Breast epithelium (tissue), 4 donors: Measurements from ENCODE around the gene ANTXR1. TPM values are rescaled to one million over a fixed set of nuclear protein-coding genes. Genes with fewer than 3 reads are reported as not detected.

ENCODE experiments used
- DNase-seq, 2 donors: peaks; one replicate each; pipeline ENCODE4 v3.0.0-alpha.2; 2019; ENCODE audit warnings: low spot score in 2 of 2
- H3K27ac ChIP-seq, 2 donors: fragments of 200-600 bp; sonication (generic) in 1 of 2; one replicate each; pipeline ENCODE4 v1.5.1; 2016 to 2019; ENCODE audit warnings: mild to moderate bottlenecking in 1 of 2
- H3K27me3 ChIP-seq, 2 donors: fragments of 200-600 bp; sonication (generic) in 1 of 2; one replicate each; pipeline versions ENCODE4 v1.5.1 to v1.6.0; 2017 to 2019; ENCODE audit warnings: control low read depth in 1 of 2, mild to moderate bottlenecking in 1 of 2
- H3K36me3 ChIP-seq: fragments of 200-600 bp; one replicate; pipeline ENCODE4 v1.5.1; 2019
- H3K4me1 ChIP-seq, 2 donors: fragments of 200-600 bp; sonication (generic); one replicate each; pipeline ENCODE4 v1.5.1; 2016 to 2019; ENCODE audit warnings: control low read depth in 1 of 2
- H3K4me3 ChIP-seq, 3 donors: fragments of 200-600 bp; sonication (generic); 1 replicate in 2 of 3; 2 replicates in 1 of 3; pipeline ENCODE4 v1.5.1; 2016 to 2019; ENCODE audit warnings: mild to moderate bottlenecking in 3 of 3, moderate library complexity in 2 of 3
- H3K9me3 ChIP-seq, 2 donors: fragments of 200-600 bp; sonication (generic) in 1 of 2; one replicate each; pipeline ENCODE4 v1.5.1; 2016 to 2019; ENCODE audit warnings: control low read depth in 1 of 2
- CTCF ChIP-seq, 3 donors: fragments of 450-650 bp; IDR thresholded peaks; one replicate each; pipeline ENCODE4 v1.5.1; 2016 to 2017; ENCODE audit warnings: antibody characterized with exemption in 3 of 3, mild to moderate bottlenecking in 3 of 3, moderate library complexity in 3 of 3
- POLR2A ChIP-seq: fragments of 450-650 bp; IDR thresholded peaks from one replicate; pipeline ENCODE4 v1.6.1; 2016; ENCODE audit warnings: antibody characterized with exemption, mild to moderate bottlenecking, moderate library complexity
- POLR2AphosphoS5 ChIP-seq, 3 donors: sonication (generic); formaldehyde crosslinking; IDR thresholded peaks; one replicate each; pipeline ENCODE4 v1.6.1; 2017; ENCODE audit warnings: antibody characterized with exemption in 3 of 3
- intact Hi-C: fragments of 100-400 bp; cut with DNase I; formaldehyde crosslinking; loops from one replicate; pipeline ENCODE4 v1.15.1; 2023; ENCODE audit warnings: low total_unique reads
- total RNA-seq, 3 donors: library from RNA; depleted of rRNA; stranded (reverse); fragments of >200 nt; gene quantifications; one replicate each; pipeline ENCODE4 v1.1.0, GENCODE V29; 2016

The ANTXR1 gene
- total RNA-seq, 3 donors from 2014 or later: 52.7 to 72.8 (median 68.8) TPM

- intact Hi-C loops: no loop called here
- TF ChIP-seq POLR2AphosphoS5 (IDR thresholded peaks at IDR 0.05): peak in 1 of 3 donors; percentile 16
- TF ChIP-seq CTCF (IDR thresholded peaks at IDR 0.05): no peak
- H3K27ac ChIP-seq: peak overlapping the region; percentile 33 to 50
- no peaks in the 10 kb centered on the region for H3K27me3 ChIP-seq
- no peaks in the 10 kb centered on the region for H3K9me3 ChIP-seq
- DNase-seq: no peak
- no peaks in the 10 kb centered on the region for H3K36me3 ChIP-seq
- no peak overlapping the region for H3K4me3 ChIP-seq
- H3K4me1 ChIP-seq: no peaks in the 10 kb centered on the region
Observed at GRCh38 chr2:69089266-69089665, 76.3 kb downstream of the ANTXR1 start.

GRCh38 chr2:69089998-69090397, 77.0 kb downstream of the ANTXR1 start:
- no peak for DNase-seq
- Histone ChIP-seq H3K27ac (peak overlapping the region in 1 of 2 donors; percentile 34), H3K4me3 (no peak overlapping the region), H3K9me3 (no peaks in the 10 kb centered on the region), H3K36me3 (no peaks in the 10 kb centered on the region), H3K4me1 (no peaks in the 10 kb centered on the region), H3K27me3 (no peaks in the 10 kb centered on the region)
- intact Hi-C loops: no loop called here
- TF ChIP-seq POLR2AphosphoS5 (IDR thresholded peaks at IDR 0.05) (no peak), CTCF (IDR thresholded peaks at IDR 0.05) (no peak), POLR2A (no peak)

GRCh38 chr2:69090820-69091219, 77.8 kb downstream of the ANTXR1 start:
- no peak for TF ChIP-seq CTCF (IDR thresholded peaks at IDR 0.05)
- no peak for TF ChIP-seq POLR2AphosphoS5 (IDR thresholded peaks at IDR 0.05)
- no peak for TF ChIP-seq POLR2A
- intact Hi-C loops: no loop called here
- no peak overlapping the region for H3K27ac ChIP-seq
- H3K4me1 ChIP-seq: no peaks in the 10 kb centered on the region
- H3K36me3 ChIP-seq: no peaks in the 10 kb centered on the region
- DNase-seq: no peak
- no peaks in the 10 kb centered on the region for H3K9me3 ChIP-seq
- H3K27me3 ChIP-seq: no peaks in the 10 kb centered on the region
- no peak overlapping the region for H3K4me3 ChIP-seq

GRCh38 chr2:69092857-69093256, 79.9 kb downstream of the ANTXR1 start:
- Histone ChIP-seq H3K4me1 (no peaks in the 10 kb centered on the region), H3K27ac (no peak overlapping the region)
- no peak for DNase-seq

GRCh38 chr2:69095305-69095704, 82.3 kb downstream of the ANTXR1 start:
- H3K27me3 ChIP-seq: no peaks in the 10 kb centered on the region
- no peak for DNase-seq
- no peak for TF ChIP-seq POLR2AphosphoS5 (IDR thresholded peaks at IDR 0.05)
- no peaks in the 10 kb centered on the region for H3K36me3 ChIP-seq
- no peaks in the 10 kb centered on the region for H3K4me1 ChIP-seq
- intact Hi-C loops: no loop called here
- peak overlapping the region; percentile 12 to 66 for H3K27ac ChIP-seq
- no peak overlapping the region for H3K4me3 ChIP-seq
- H3K9me3 ChIP-seq: no peaks in the 10 kb centered on the region

More at GRCh38 chr2:69092857-69093256, 79.9 kb downstream of the ANTXR1 start:
- no peaks in the 10 kb centered on the region for H3K9me3 ChIP-seq
- TF ChIP-seq CTCF (IDR thresholded peaks at IDR 0.05) (no peak), POLR2AphosphoS5 (IDR thresholded peaks at IDR 0.05) (no peak), POLR2A (no peak)
- H3K36me3 ChIP-seq: no peaks in the 10 kb centered on the region
- no peak overlapping the region for H3K4me3 ChIP-seq
- intact Hi-C loops: no loop called here
- no peaks in the 10 kb centered on the region for H3K27me3 ChIP-seq
